Astrocyte (in vitro differentiated cells and primary cell): ENCODE results near the gene HAUS3. TPM values are rescaled to one million over a fixed set of nuclear protein-coding genes. Genes with fewer than 3 reads are reported as not detected.

Experiments
- DNase-seq: peaks from one replicate; pipeline ENCODE4 v3.0.0-alpha.2; 2010; ENCODE audit warnings: low read depth
- FAIRE-seq: peaks from 2 replicates; lab custom pipeline; 2011; peaks lifted over from hg19 to GRCh38; lab: Jason Lieb, UNC
- H2AFZ ChIP-seq: 2 replicates; pipeline ENCODE4 v1.6.0; 2012; ENCODE audit warnings: low read depth, low read length, inconsistent platforms
- H3K27ac ChIP-seq: 2 replicates; pipeline ENCODE4 v1.5.1; 2011; ENCODE audit warnings: low read depth, low read length, inconsistent platforms
- H3K27me3 ChIP-seq: 2 replicates; pipeline ENCODE4 v1.6.0; 2011; ENCODE audit warnings: low read length, inconsistent platforms; ENCODE audit not compliant: insufficient read depth
- H3K36me3 ChIP-seq: 2 replicates; pipeline ENCODE4 v1.5.1; 2011; ENCODE audit warnings: low read length, inconsistent platforms; ENCODE audit not compliant: insufficient read depth
- H3K4me1 ChIP-seq: 2 replicates; pipeline ENCODE4 v1.5.1; 2011; ENCODE audit warnings: low read length, inconsistent platforms; ENCODE audit not compliant: insufficient read depth
- H3K4me2 ChIP-seq: 2 replicates; pipeline ENCODE4 v1.6.0; 2012; ENCODE audit warnings: low read length, inconsistent platforms
- H3K4me3 ChIP-seq: 2 replicates; pipeline ENCODE4 v1.5.1; 2011; ENCODE audit warnings: low read depth, mild to moderate bottlenecking, low read length, inconsistent platforms; ENCODE audit not compliant: insufficient read depth
- H3K79me2 ChIP-seq: 2 replicates; pipeline ENCODE4 v1.6.0; 2012; ENCODE audit warnings: mild to moderate bottlenecking, low read length, inconsistent platforms; ENCODE audit not compliant: insufficient read depth
- H3K9ac ChIP-seq: 2 replicates; pipeline ENCODE4 v1.6.0; 2012; ENCODE audit warnings: mild to moderate bottlenecking, low read length, inconsistent platforms
- H3K9me3 ChIP-seq: 2 replicates; pipeline ENCODE4 v1.5.1; 2012; ENCODE audit warnings: low read depth, mild to moderate bottlenecking, low read length, inconsistent platforms; ENCODE audit not compliant: insufficient read depth
- H4K20me1 ChIP-seq: 2 replicates; pipeline ENCODE4 v1.6.0; 2012; ENCODE audit warnings: low read length, inconsistent platforms; ENCODE audit not compliant: insufficient read depth
- H3K27ac Mint-ChIP-seq: one replicate; pipeline ENCODE4 v1.8.0; 2021; ENCODE audit warnings: mild to moderate bottlenecking, mixed read lengths; ENCODE audit not compliant: unreplicated experiment
- H3K27me3 Mint-ChIP-seq: one replicate; pipeline ENCODE4 v1.8.0; 2021; ENCODE audit warnings: low read depth, mixed read lengths; ENCODE audit not compliant: unreplicated experiment
- H3K36me3 Mint-ChIP-seq: one replicate; pipeline ENCODE4 v1.8.0; 2021; ENCODE audit warnings: low read depth, mixed read lengths; ENCODE audit not compliant: unreplicated experiment
- H3K4me1 Mint-ChIP-seq: one replicate; pipeline ENCODE4 v1.8.0; 2021; ENCODE audit warnings: low read depth, mixed read lengths; ENCODE audit not compliant: unreplicated experiment
- H3K4me3 Mint-ChIP-seq: one replicate; pipeline ENCODE4 v1.8.0; 2021; ENCODE audit warnings: mild to moderate bottlenecking, moderate library complexity, mixed read lengths; ENCODE audit not compliant: unreplicated experiment
- H3K9me3 Mint-ChIP-seq: one replicate; pipeline ENCODE4 v1.8.0; 2021; ENCODE audit warnings: mild to moderate bottlenecking, mixed read lengths; ENCODE audit not compliant: unreplicated experiment
- EZH2 ChIP-seq: IDR thresholded peaks from 2 replicates; pipeline ENCODE4 v1.6.1; 2012; ENCODE audit warnings: mild to moderate bottlenecking, low read length, inconsistent platforms; ENCODE audit not compliant: insufficient read depth
- total RNA-seq: library from RNA; stranded (reverse); gene quantifications from 2 replicates; pipeline ENCODE4 v1.2.1, GENCODE V29; 2021
- TF ChIP-seq, protein P1 (sequence below): IDR thresholded peaks from 2 replicates; pipeline ENCODE4 v1.5.1; 2011; ENCODE audit warnings: low read depth, mild to moderate bottlenecking, inconsistent platforms, low read length, moderate library complexity; ENCODE audit not compliant: insufficient read depth

HAUS3 gene
- total RNA-seq, 1 donor from 2014 or later = 10.7 TPM

DNA sequence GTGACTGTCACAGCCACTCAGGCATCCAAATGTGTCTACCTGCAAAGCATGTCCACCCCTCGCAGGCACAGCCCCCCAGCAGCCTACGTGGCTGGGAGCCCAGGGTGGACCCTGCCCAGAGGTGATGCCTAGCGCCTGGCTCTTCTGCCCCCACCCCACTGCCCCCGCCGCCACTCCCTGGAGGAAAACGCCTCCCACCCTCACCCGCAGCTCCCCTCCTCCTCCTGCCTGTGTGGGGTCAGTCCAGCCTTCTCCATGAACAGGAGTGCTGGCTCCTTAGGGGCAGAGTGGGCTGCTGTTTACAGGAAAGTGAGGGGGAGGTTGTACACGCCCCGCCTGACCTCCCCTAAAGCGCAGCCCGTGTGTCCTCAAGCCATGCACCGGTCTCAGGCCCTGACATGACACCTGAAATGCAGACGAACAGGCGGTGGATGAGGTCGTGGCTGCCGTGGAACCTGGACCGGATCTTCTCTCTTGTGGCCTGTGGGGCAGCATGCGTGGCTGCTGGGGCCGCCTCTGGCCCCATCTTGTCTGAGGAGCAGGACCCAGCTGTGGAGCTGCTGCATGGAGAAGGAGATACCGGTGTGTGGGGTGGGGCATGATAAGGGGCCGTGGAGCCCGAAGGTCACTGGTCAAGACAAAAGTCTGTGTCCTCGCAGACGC, 31.9 kb upstream of the HAUS3 start:
- peaks cover 41% of the 10 kb centered on the region for H3K27me3 Mint-ChIP-seq
- no peak for FAIRE-seq
- no peaks in the 10 kb centered on the region for H3K36me3 Mint-ChIP-seq

DNA sequence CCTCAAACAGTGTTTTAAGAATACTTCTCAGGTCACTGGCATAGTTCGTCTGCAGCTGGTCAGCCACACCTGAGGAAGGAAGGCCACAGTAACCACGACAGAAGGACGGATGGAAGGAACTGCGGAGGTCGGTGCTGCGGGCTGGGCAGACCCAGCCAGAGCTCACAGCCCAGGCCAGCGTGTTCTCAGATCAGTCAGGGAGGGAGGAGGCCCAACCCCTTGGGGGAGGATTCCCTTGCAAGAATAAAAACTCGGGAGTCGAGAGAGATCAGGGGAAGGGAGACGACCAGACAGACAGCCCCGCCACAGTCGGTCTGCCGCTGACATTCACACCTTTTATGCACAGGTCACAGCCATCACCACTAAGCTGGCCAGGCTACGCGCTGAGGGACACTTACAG, 31.3 kb upstream of the HAUS3 start:
- peaks cover 8% of the 10 kb centered on the region for H3K4me1 Mint-ChIP-seq
- Histone ChIP-seq H3K27me3 (no peaks in the 10 kb centered on the region), H3K27ac (no peak overlapping the region), H2AFZ (no peak overlapping the region), H3K36me3 (no peaks in the 10 kb centered on the region), H3K4me3 (no peak overlapping the region), H3K79me2 (no peaks in the 10 kb centered on the region), H3K4me2 (no peak overlapping the region), H3K9me3 (no peaks in the 10 kb centered on the region), H3K4me1 (no peaks in the 10 kb centered on the region), H3K9ac (no peak overlapping the region), H4K20me1 (no peaks in the 10 kb centered on the region)
- TF ChIP-seq EZH2 = no peak
- TF ChIP-seq, protein P1, sequence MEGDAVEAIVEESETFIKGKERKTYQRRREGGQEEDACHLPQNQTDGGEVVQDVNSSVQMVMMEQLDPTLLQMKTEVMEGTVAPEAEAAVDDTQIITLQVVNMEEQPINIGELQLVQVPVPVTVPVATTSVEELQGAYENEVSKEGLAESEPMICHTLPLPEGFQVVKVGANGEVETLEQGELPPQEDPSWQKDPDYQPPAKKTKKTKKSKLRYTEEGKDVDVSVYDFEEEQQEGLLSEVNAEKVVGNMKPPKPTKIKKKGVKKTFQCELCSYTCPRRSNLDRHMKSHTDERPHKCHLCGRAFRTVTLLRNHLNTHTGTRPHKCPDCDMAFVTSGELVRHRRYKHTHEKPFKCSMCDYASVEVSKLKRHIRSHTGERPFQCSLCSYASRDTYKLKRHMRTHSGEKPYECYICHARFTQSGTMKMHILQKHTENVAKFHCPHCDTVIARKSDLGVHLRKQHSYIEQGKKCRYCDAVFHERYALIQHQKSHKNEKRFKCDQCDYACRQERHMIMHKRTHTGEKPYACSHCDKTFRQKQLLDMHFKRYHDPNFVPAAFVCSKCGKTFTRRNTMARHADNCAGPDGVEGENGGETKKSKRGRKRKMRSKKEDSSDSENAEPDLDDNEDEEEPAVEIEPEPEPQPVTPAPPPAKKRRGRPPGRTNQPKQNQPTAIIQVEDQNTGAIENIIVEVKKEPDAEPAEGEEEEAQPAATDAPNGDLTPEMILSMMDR = no peak
- no peak for DNase-seq
- no peaks in the 10 kb centered on the region for H3K9me3 Mint-ChIP-seq
- H3K36me3 Mint-ChIP-seq = no peaks in the 10 kb centered on the region
- no peak for FAIRE-seq
- H3K27me3 Mint-ChIP-seq = peaks cover 42% of the 10 kb centered on the region
- no peak overlapping the region for H3K27ac Mint-ChIP-seq
- no peak overlapping the region for H3K4me3 Mint-ChIP-seq

More for the DNA sequence above, 31.9 kb upstream of the HAUS3 start:
- Histone ChIP-seq H3K4me2 (no peak overlapping the region), H4K20me1 (no peaks in the 10 kb centered on the region), H3K36me3 (no peaks in the 10 kb centered on the region), H3K9ac (no peak overlapping the region), H3K4me1 (no peaks in the 10 kb centered on the region), H3K79me2 (no peaks in the 10 kb centered on the region), H3K9me3 (no peaks in the 10 kb centered on the region), H3K27ac (no peak overlapping the region), H3K27me3 (no peaks in the 10 kb centered on the region), H3K4me3 (no peak overlapping the region), H2AFZ (no peak overlapping the region)
- TF ChIP-seq, protein P1 = no peak
- no peak for DNase-seq
- Mint-ChIP-seq H3K4me3 (no peak overlapping the region), H3K4me1 (peaks cover 8% of the 10 kb centered on the region), H3K9me3 (no peaks in the 10 kb centered on the region), H3K27ac (no peak overlapping the region)

DNA sequence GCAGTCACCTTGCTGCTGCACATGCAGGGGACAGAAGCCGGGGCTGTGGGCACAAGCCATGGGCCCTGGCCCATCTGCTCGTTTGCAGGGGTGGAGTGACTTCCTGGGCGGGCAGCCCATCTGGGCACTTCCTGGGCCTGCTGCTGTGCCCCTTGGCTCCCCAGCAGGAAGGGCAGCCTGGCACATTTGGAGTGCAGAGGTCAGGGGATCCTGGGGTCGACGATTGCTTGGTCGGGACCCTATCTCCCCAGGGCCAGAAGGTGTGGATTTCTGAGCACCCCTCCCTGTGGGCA, 30.9 kb upstream of the HAUS3 start:
- H3K27ac ChIP-seq = no peak overlapping the region
- no peaks in the 10 kb centered on the region for H3K9me3 Mint-ChIP-seq
- FAIRE-seq = no peak
- no peaks in the 10 kb centered on the region for H3K36me3 Mint-ChIP-seq
- no peaks in the 10 kb centered on the region for H3K27me3 ChIP-seq
- H3K27ac Mint-ChIP-seq = no peak overlapping the region
- no peak overlapping the region for H3K4me2 ChIP-seq
- no peak overlapping the region for H3K9ac ChIP-seq
- DNase-seq = no peak
- H3K9me3 ChIP-seq = no peaks in the 10 kb centered on the region
- no peak overlapping the region for H3K4me3 ChIP-seq
- no peaks in the 10 kb centered on the region for H3K79me2 ChIP-seq
- peaks cover 42% of the 10 kb centered on the region for H3K27me3 Mint-ChIP-seq
- no peak overlapping the region for H3K4me3 Mint-ChIP-seq
- H2AFZ ChIP-seq = no peak overlapping the region
- TF ChIP-seq EZH2 = no peak
- TF ChIP-seq, protein P1 = no peak
- H3K4me1 ChIP-seq = no peaks in the 10 kb centered on the region
- no peaks in the 10 kb centered on the region for H4K20me1 ChIP-seq
- H3K4me1 Mint-ChIP-seq = peaks cover 8% of the 10 kb centered on the region
- H3K36me3 ChIP-seq = no peaks in the 10 kb centered on the region
